HG02763 (cell line): ENCODE results near the gene SURF4.
"Not testable (repeated sequence)": the region's sequence is repeated elsewhere in the genome, so short reads cannot be mapped to it uniquely, and the experiment has no call there.

Experiments
- ATAC-seq: cut with Tn5 transposase; IDR thresholded peaks from one replicate; pipeline ENCODE4 v1.9.1; 2021; ENCODE audit warnings: mild to moderate bottlenecking, moderate library complexity; ENCODE audit not compliant: unreplicated experiment

Gene SURF4

DNA sequence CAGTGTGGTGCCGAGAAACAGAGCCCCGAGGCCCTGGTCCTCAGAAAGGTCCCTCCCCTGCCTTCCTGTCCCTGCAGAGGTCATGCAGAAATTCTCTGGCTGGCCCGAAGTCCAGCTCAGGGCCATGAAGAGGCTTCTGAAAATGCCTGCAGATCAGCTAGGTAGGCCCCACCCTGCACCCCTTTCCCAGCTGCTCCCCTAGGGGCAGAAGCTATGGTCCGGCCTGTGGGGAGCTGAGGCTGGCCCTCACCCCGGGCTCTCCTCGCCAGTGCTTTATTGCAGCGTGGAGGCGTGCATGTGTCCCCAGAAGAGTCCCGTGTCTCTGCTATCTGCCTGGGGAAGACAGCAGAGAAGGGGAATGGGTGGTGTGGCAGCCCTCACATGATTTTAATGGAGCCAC is 22.0 kb upstream of the SURF4 start:
- ATAC-seq, result no peak

DNA sequence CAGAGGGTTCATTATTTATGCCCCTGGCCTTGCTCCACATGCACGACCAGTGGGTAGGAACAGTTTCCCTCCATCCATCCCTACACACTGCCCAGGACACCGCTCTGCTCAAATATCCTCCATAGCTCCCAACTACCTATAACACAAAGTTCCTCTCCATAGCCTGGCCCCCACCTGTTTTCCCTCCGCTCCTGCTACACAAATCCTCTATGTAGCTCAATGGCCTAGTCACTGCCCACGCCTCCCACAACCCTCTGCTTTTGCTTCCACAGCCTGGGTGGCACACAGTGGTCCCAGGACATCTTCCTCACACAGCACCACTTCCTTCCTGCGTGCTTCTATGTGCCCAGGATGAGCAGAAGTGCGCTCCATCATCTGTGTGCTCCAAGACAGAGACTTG is 21.5 kb upstream of the SURF4 start:
- no peak for ATAC-seq

DNA sequence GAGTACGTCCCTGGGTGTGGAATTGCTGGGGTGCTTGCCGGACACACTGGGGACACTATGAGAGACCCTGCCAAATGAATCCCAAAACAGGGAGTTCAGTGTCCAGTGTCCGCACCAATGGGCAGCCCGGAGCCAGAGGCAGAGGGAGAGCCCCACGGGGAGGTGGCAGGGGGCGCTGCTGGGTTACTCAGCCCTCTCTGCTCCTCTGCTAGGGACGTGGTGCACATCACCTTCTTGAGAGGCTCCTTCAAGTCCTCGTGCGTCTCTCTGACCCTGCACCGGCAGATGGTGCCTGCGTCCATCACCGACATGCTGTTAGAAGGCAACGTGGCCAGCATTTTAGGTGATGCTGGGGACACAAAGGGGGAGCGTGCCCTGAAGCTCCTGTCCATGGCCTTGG is 21.1 kb upstream of the SURF4 start:
- no peak for ATAC-seq

DNA sequence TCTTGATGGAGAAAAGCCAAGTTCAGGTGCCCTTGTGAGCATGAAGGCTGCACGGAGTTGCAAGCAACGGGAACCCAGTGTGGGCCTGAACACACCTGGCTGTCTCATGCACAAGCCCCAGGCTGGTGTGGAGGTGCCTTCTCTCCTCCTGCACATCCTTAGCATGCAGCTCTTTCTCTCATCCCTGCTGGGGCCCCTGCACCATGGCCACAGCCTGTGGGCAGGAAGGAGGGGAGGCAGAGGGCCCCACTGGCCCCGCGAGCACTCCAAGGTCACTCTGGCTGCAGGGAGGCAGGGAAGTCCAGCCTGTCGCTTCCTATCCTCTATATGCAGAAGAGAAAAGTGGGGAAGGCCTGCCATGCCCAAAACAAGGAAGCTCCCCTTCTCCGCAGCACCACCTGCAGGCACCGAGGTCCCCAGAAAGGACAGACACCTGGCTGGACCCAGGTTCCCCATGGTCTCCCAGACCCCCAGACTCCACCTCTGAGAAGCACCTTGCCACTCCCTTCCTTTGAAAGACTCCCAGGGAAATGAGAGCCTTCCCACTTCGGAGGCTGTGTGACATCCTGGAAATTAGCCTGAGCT is 18.9 kb upstream of the SURF4 start:
- ATAC-seq, result no peak

DNA sequence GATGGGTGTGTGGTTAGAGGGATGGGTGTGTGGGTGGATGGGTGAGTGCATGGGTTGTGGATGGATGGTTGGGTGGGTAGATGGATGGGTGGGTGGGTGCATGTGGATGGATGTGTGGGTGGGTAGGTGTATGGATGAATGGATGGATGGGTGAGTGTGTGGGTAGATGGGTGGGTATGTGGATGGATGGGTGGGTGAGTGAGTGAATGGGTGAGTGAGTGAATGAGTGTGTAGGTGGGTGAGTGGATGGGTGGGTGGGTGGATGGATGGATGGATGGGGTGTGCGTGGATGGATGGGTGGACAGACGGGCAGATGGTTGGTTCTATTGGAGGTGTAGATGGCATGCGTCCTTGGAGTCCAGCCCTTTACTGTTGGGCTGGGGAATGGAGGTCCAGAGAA is 17.5 kb upstream of the SURF4 start:
- no peak for ATAC-seq

DNA sequence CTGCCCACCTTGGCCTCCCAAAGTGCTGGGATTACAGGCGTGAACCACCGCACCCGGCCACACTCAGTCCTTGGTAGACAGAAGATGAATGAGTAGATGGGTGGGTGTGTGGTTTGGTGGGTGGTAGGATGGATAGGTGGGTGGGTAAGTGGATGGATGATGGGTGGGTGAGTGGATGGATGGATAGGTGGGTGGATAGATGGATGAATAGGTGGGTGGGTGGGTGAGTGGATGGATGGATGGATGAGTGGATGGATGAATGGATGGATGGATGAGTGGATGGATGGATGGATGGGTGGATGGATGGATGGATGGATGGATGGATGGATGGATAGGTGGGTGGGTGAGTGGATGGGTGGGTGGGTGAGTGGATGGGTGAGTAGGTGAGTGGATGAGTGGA is 16.4 kb upstream of the SURF4 start:
- not testable (repeated sequence) for ATAC-seq

DNA sequence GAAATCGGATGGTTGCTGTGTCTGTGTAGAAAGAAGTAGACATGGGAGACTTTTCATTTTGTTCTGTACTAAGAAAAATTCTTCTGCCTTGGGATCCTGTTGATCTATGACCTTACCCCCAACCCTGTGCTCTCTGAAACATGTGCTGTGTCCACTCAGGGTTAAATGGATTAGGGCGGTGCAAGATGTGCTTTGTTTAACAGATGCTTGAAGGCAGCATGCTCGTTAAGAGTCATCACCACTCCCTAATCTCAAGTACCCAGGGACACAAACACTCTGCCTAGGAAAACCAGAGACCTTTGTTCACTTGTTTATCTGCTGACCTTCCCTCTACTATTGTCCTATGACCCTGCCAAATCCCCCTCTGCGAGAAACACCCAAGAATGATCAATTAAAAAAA is 15.6 kb upstream of the SURF4 start:
- ATAC-seq, result not testable (repeated sequence)

DNA sequence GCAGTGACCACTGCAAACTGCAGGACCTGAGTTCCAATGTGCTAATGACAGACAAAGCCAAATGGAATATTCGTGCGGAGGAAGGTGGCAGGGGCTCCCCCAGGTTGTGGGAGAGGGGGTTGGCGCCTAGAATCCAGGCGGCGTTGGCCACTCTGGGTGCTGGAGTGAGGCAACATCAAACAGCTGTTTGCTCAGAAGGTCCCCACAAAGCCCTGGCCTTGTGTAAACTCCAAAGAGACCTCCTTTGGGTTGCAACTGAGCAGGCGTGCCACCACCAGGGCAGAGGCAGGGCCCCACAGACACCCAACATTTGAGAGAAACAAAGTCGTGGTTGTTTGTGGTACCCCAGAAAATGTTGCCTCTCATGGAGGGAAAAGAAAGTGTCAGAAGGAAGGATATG is 14.9 kb upstream of the SURF4 start:
- ATAC-seq, result no peak

DNA sequence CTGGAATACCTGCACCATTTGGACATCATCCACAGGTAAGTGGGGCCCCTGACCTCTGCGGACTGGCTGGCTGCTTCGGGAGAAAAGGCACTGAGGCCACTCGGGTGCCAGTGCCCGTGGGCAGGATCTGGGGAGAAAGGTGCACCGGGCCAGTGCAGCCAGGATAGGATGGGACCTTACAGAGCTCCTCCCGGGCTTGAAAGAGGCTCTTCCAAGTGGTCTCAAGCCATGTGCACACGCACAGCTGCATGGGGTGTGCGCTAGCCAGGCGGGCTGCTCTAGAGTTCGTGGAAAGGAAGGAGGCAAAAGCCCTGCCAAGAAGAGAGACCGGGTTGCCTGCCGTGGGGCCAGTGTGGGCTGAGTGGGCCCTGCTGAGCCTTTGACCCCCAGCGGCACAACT is 13.7 kb upstream of the SURF4 start:
- no peak for ATAC-seq

DNA sequence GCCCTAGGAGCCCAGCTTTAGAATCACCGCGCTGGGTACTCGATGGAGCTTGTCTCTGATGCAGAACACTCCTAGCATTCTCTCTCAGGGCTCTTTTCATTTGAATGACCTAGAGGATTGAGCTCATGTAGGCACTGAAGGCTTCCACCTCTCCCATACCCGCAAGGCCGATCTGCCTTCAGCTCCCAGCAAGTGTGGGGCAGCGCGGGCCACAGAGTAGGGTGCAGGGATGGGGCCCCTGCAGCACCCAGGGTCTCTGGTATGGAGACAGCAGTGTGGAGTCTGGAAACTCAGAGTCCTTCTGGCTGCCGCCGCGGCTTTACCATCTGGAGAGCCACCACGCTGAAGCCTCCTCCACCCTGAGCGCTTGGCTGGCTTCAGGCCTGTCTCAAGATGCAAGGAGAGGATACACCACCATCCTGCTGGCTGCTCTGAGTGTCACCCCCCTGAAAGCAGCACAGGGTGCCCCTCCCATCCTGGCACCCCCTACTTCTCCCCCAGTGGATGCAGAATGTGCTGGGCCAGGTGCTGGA is 13.2 kb upstream of the SURF4 start:
- no peak for ATAC-seq

DNA sequence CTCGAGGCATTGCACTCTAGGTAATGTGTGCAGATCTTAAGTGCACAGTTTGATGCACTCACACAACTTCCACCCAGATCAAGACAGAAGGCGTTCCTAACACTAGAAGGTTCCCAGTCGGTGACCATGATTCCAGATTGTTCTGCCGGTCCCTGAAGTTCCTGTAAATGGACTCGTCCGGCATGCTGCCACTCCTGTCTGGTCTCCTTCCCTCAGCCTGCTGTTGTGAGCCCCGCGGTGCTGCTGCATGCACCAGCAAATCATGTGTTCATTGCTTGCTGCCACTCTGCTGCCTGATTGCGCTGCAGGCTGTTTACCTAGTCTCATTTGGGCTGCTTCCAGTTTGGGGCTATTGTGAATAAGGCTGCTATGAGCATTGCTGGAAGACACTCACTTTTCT is 11.8 kb upstream of the SURF4 start:
- ATAC-seq, result no peak

DNA sequence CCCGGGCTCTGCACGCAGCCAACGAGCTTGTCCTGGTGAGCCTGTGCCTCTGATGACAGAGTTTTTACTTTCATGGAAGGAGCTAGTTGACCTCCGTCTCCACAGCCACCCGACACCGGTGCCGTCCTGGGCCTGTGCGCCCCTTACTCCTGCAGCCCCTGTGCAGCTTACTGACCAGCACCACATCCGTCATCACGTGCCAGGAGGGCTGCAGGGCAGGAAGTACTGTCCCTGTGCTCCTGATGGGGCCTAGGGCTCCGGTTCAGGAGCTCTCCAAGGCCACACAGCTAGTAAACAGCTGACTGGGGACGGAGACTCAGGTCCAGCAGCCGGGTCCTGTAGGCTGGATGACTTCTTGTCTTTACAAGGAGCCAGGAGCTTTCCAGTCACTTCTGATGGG is 10.5 kb upstream of the SURF4 start:
- ATAC-seq, result no peak

DNA sequence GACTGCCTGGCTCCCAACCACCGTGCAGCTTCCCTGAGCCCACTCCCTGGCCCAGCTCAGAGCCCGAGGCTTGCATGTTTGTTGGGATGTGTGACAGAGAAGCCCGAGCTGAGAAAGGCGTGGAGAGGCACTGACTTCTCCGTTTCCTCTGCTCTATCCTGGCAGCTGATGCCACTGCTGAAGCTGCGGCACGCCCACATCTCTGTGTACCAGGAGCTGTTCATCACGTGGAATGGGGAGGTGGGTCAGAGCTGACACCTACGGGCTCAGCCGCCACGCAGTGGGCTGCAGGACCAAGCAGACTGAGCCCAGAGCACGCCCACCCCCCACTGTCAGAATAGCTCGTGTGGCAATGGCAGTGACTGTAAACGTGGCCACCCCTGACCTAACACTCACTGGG is 9.6 kb upstream of the SURF4 start:
- no peak for ATAC-seq

DNA sequence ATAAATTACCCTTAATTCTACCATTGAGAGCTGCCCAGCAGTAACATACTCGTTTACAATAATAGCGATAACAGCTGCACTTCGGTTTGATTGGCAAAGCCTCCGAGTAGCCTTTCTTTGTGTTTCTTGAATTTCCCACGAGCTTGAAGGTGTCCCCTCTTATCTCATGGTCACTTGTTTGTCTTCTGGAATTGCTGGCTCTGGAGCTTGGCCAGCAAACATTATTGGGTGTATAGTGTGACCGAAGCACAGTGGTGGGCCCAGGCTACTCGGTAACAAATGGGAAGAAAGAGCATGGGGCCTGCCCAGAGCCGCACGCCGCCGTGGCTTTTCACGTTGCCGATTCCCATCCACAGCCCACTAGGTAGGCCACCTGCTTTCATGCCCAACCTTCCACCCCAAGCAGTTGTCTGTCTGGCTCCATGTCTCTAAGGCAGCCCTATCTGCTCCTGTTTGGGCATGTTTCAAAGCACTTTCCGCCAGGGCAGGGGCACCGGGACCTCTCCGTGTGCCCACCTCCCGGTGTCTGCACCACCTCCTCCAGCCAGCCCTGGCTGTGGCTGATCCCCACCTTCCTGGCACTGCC is 9.0 kb upstream of the SURF4 start:
- ATAC-seq, result no peak

DNA sequence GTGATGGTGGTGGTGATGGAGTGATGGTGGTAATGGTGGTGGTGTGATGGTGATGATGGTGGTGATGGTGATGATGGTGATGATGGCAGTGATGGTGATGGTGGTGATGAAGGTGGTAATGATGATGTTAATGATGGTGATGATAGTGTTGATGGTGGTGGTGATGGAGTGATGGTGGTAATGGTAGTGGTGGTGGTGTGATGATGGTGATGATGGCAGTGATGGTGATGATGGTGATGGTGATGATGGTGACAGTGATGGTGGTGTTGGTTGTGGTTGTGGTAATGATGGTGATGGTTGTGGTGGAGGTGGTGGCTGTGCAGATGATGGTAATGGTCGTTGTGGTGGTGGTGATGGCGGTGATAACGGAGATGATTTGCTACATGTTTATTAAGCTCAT is 7.6 kb upstream of the SURF4 start:
- ATAC-seq, result no peak

DNA sequence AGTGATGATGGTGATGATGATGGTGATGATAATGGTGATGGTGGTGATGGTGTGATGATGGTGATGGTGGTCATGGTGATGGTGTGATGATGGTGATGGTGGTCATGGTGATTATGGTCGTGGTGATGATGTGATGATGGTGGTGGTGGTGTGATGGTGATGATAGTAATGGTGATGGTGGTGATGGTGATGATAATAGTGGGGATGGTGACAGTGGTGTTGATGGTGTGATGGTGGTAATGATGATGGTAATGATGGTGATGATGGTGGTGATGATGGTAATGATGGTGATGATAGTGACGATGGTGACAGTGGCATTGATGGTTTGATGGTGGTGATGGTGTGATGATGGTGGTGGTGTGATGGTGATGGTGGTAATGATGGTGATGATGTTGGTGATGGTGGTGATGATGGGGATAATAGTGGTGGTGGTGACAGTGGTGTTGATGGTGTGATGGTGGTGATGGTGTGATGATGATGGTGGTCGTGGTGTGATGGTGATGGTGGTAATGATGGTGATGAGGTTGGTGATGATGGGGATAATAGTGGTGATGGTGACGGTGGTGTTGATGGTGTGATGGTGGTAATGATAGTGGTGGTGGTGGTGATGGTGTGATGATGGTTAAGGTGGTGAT is 6.8 kb upstream of the SURF4 start:
- no peak for ATAC-seq

DNA sequence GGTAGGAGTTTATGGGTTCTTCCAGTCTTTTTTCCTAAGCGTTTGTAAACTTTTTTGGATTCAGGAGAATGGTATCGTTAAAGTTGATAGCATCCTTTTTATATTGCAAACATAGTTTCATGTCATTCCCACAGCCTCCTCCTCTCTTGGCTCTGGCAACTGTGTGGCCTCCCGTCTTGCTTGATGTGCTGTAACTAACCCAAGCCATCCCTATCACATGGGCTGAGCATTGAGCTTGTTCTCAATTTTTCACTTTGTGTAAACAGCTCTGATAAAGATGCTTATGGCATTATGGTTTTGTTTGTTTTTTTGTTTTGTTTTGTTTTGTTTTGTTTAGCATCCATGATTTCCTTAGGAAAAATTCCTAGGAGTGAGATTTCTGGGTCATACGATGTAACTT is 4.9 kb upstream of the SURF4 start:
- ATAC-seq, result no peak

DNA sequence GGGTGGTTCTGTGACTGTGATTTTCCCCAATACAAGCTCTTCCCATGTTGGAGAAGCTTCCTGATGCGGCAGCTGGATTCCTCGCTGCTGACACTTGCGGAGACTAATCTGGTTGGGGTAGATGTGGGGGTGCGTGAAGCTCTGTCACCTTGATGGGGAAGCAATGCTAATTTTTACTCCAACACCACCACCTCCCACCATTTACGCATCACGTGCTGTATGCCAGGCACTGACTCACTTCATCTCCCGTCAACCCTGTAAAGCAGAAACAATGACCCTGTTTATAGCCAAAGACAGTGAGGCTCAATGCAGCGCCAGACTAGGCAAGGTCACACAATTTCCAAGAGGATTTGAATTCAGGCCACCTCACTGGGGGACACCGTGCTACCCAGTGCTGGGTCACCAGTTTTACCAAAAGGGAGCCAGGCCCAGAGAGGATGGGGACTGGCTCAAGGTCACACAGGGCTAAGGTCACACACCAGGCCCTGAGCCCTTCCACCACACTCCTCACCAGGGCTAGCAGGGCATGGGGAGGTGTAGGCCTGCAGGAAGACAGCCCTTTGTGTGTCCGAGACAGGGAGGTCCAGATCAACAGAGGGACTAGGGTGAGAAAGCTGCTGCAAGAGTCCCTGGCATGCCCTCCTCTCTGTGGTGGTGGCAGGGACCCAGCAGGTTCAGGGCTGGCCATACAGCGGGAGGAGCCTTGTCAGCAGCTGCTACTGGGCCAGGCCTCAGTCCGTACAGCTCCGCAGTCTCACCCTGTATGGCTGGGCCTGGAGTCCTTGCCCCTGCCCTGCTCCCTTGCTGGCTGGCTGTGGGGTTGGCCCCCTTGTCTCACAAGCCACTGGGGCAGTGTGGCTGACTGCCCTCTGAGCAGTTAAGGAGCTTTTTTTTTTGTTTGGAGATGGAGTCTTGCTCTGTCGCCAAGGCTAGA is 3.6 kb upstream of the SURF4 start:
- no peak for ATAC-seq

DNA sequence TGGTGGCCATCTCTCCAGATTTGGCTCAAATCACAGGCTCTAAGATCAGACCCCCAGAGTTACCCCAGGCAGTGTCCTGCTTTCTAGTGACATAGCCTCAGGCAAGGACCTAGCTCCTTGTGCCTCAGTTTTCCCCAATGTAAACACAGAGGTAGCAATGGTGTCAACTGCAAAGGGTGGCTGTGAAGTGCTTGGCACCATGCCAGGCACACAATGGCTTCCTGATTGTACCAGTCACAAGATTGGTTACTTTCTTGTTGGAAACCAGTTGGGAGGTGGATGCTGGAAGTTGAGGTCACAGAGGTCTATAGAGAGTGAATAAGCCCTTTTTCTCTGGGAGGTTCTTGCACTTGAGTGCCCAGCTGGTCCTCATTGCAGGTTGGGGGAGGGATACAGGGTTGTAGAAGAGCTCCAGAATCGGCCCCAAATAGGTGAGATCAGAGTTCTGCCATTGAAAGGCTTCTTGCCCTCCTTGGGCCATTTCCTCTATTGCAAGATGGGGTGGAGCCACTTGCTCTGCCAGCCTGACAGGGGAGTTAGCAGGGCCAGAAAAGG is 2.6 kb upstream of the SURF4 start:
- no peak for ATAC-seq

DNA sequence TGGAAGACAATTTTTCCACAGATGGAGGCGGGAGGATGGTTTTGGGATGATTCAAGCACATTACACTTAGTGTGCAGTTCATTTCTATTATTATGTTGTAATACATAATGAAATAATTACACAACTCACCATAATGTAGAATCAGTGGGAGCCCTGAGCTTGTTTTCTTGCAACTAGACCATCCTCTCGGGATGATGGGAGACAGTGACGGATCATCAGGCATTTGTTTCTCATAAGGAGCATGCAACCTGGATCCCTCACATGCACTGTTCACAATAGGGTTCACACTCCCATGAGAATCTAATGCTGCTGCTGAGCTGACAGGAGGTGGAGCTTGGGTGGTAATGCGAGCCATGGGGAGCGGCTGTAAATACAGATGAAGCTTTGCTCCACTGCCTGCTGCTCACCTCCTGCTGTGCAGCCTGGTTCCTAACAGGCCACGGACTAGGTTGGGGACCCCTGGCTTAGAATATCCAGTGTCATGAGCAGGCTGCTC is 1.9 kb upstream of the SURF4 start:
- no peak for ATAC-seq

DNA sequence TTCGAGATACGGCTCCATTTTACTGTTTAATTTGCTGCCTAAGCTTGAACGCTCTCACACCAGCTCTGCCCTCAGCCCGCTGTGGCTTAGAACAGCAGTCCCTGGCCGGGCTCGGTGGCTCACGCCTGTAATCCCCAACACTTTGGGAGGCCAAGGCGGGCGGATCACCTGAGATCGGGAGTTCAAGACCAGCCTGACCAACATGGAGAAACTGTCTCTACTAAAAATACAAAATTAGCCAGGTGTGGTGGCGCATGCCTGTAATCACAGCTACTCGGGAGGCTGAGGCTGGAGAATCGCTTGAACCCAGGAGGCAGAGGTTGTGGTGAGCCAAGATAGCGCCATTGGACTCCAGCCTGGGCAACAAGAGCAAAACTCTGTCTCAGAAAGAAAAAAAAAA is 1.4 kb upstream of the SURF4 start:
- ATAC-seq, result not testable (repeated sequence)
